ENCODE data around the gene HIKESHI. TPM values are rescaled to one million over a fixed set of nuclear protein-coding genes. Genes with fewer than 3 reads are reported as not detected.

Gene HIKESHI, protein sequence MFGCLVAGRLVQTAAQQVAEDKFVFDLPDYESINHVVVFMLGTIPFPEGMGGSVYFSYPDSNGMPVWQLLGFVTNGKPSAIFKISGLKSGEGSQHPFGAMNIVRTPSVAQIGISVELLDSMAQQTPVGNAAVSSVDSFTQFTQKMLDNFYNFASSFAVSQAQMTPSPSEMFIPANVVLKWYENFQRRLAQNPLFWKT
- 10 to 100 TPM; 22.5 to 37.1 (median 25.5) TPM for total RNA-seq
- polyA plus RNA-seq, result 10 to 100 TPM; 25.3 to 44.9 (median 33.7) TPM
- long read RNA-seq, donor 1, transcript HIKESHI-201 (5 exons, 1,113 nt), result major isoform, 28 of 59 reads
- long read RNA-seq, donor 1, partial matches to known transcripts, result 27 of 59 reads
- long read RNA-seq, donor 1, other reads (novel, unspliced or antisense), result 0 of 59 reads
- long read RNA-seq, donor 2, transcript HIKESHI-201 (5 exons, 1,113 nt), result major isoform, 22 of 43 reads
- long read RNA-seq, donor 2, partial matches to known transcripts, result 16 of 43 reads
- long read RNA-seq, donor 2, other reads (novel, unspliced or antisense), result 0 of 43 reads

DNA sequence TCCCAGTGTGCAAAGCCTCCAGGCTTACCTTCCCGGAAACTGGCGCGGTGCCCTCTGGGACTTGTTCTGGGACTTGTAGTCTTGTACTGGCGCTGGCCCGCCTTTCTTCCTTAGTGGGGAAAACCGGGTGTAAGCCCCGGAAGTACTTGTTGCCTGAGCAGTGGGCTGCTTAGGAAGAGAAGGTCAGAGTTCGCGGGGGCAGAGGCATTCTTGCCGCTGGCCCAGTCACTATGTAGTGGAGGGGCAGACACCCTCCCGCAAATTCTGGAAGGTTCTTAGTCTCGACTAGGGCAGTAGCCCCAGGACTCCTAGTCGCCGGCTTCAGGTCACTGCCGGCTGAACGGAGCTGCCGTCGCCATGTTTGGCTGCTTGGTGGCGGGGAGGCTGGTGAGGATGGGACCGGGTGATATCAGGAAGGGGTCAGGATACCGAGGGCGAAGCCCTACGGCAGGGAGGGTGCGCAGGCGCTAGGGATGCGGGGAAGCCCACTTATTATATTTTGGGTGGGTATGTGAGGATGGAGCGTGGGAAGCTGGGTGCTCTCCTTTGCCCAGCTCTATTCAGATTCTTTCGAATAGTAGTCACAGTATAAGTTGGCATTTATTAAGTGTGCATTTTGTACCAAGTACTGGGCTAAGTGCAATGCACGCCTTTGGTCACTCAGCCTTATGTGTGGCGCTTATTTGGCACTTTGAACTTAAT is at the start of gene HIKESHI:
HIKESHI (plus strand) TSS at position 149 of the 702 bp plus-strand sequence; CDS start at position 358, 209 bp downstream.
- no peaks in the 10 kb centered on the region for H3K9me3 ChIP-seq
- H3K27ac ChIP-seq, result peak within 1 kb of the TSS; percentile 81 to 93 (median 89)
- intact Hi-C loops (cut with DNase I; ENCODE audit: low total_unique reads), result no loop called here
- no peaks in the 10 kb centered on the region for H3K27me3 ChIP-seq (replicated peaks in 1 of 7)
- peak within 1 kb of the TSS; percentile 68 to 98 (median 82) for H3K4me3 ChIP-seq
- WGBS, 5 donors, result 0 to 1% (median 0%) methylated on average over 28 to 30 of the region's 30 CpGs
- H3K36me3 ChIP-seq, result peaks cover 0 to 9% (median 0%) of the 10 kb centered on the region in 6 donors
- TF ChIP-seq, protein P1, sequence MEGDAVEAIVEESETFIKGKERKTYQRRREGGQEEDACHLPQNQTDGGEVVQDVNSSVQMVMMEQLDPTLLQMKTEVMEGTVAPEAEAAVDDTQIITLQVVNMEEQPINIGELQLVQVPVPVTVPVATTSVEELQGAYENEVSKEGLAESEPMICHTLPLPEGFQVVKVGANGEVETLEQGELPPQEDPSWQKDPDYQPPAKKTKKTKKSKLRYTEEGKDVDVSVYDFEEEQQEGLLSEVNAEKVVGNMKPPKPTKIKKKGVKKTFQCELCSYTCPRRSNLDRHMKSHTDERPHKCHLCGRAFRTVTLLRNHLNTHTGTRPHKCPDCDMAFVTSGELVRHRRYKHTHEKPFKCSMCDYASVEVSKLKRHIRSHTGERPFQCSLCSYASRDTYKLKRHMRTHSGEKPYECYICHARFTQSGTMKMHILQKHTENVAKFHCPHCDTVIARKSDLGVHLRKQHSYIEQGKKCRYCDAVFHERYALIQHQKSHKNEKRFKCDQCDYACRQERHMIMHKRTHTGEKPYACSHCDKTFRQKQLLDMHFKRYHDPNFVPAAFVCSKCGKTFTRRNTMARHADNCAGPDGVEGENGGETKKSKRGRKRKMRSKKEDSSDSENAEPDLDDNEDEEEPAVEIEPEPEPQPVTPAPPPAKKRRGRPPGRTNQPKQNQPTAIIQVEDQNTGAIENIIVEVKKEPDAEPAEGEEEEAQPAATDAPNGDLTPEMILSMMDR (IDR thresholded peaks at IDR 0.05 in 8 of 11, conservative IDR thresholded peaks at IDR 0.05 in 3 of 11), result no peak
- TF ChIP-seq POLR2AphosphoS5 (IDR thresholded peaks at IDR 0.05), result peak; percentile 86 to 93 (median 87)
- peak in 1 of 3 donors; percentile 25 for TF ChIP-seq POLR2A (IDR thresholded peaks at IDR 0.05)
- peaks cover 2 to 34% (median 22%) of the 10 kb centered on the region in 6 donors for H3K4me1 ChIP-seq
- DNase-seq, result peak; percentile 99

DNA sequence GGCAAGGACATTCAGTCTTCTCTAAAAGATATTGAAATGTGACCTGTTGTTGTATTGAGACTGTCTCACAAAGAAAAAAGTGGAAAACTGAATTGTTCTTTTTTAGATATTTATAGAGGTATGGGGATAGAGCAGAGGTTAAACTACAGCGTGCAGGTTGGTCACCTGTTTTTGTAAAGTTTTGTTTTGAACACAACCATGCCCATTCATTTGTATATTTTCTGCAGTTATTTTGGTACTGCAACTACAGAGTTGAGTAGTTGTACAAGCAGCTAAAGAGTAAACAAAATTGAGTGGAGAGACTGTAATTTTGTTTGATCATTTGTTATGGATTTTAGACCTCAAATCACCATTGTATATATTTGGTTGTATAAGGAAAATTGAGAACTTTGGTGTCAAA is 46.1 kb upstream of the HIKESHI start:
- Histone ChIP-seq H3K4me3 (no peak overlapping the region), H3K36me3 (peaks cover 0 to 92% (median 32%) of the 10 kb centered on the region in 6 donors), H3K9me3 (no peaks in the 10 kb centered on the region), H3K4me1 (peaks cover 0 to 21% (median 5%) of the 10 kb centered on the region in 6 donors), H3K27ac (no peak overlapping the region), H3K27me3 (replicated peaks in 1 of 7) (no peaks in the 10 kb centered on the region)
- 71 to 88% (median 76%) methylated on average over 1 of the region's 1 CpG for WGBS, 5 donors
- intact Hi-C loops (cut with DNase I; ENCODE audit: low total_unique reads), result no loop called here
- DNase-seq, result no peak
- TF ChIP-seq POLR2A (IDR thresholded peaks at IDR 0.05) (no peak), POLR2AphosphoS5 (IDR thresholded peaks at IDR 0.05) (no peak)
- TF ChIP-seq, protein P1 (IDR thresholded peaks at IDR 0.05 in 8 of 11, conservative IDR thresholded peaks at IDR 0.05 in 3 of 11), result no peak

DNA sequence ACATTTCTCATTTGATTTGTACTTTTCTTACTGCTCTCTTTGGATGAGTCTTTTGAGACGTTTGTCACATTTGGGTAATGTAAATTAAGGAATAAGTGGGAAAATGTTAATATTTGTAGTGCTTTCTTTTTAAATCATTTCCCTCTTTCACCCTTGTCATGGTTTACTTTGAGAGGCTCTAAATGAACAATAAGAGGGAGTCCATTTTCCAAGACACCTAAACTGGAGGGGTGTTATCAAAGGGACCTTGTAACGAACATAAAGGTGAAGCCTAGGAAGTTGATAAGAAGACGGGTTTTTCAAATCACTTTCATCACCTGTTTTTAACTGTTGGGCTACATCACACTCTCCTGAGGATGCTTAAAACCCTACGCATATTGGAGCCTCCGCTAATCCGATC is 45.4 kb upstream of the HIKESHI start:
- TF ChIP-seq POLR2AphosphoS5 (IDR thresholded peaks at IDR 0.05) (no peak), POLR2A (IDR thresholded peaks at IDR 0.05) (no peak)
- TF ChIP-seq, protein P1 (IDR thresholded peaks at IDR 0.05 in 8 of 11, conservative IDR thresholded peaks at IDR 0.05 in 3 of 11), result no peak
- no peak overlapping the region for H3K27ac ChIP-seq
- no peaks in the 10 kb centered on the region for H3K27me3 ChIP-seq (replicated peaks in 1 of 7)
- peaks cover 0 to 97% (median 32%) of the 10 kb centered on the region in 6 donors for H3K36me3 ChIP-seq
- intact Hi-C loops (cut with DNase I; ENCODE audit: low total_unique reads), result no loop called here
- peaks cover 0 to 14% (median 1%) of the 10 kb centered on the region in 6 donors for H3K4me1 ChIP-seq
- no peak overlapping the region for H3K4me3 ChIP-seq
- no peak for DNase-seq
- no peaks in the 10 kb centered on the region for H3K9me3 ChIP-seq
- WGBS, 5 donors, result 68 to 87% (median 71%) methylated on average over 6 of the region's 6 CpGs
